ENCODE measurements around the gene DPY19L3. TPM values are rescaled to one million over a fixed set of nuclear protein-coding genes. Genes with fewer than 3 reads are reported as not detected.
"Not testable (repeated sequence)": the region's sequence is repeated elsewhere in the genome, so short reads cannot be mapped to it uniquely, and the experiment has no call there.

DPY19L3 gene
- total and polyA plus RNA-seq, 2 donors from 2014 or later: 4.7 to 36.7 TPM

DNA sequence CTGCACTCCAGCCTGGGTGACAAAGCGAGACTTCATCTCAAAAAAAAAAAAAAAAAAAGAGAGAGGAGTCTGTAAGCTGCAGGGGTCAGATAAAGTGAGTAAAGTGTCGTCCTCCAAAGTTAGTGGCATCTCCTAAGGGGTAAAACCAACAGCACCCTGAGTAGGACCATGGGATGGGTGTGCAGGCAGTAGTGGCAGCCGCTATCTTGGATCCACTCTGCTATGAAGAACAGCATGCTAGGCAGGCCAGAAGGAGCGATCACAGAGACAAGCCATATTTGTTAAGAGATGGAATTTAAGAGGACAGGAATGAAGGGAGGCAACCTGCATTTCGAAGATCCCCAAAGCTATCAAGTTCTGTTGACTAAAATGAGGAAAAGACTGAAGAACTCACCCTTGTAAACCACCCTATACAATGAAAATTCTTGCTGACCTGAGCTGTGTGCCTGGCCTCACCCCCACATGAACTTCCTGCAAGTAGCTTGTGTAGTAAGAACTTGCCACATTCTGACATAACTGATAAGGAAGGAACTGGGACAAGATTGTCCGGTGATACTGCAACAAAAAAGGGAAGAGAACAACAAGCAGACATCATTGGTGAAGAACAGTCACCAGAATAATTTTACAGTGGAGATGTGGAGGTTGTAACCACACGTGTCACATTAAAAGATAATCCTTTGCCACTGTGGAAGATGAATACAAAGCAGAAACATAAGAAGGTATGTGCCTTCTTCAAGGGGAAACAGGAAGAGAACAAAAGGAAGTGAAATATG is 16.2 kb downstream of the DPY19L3 start:
- no peak overlapping the region for H3K9ac ChIP-seq (ENCODE audit: low read length in 3 of 3)
- DNase-seq: peak in 1 of 5 donors; percentile 23
- no peaks in the 10 kb centered on the region for H3K4me1 ChIP-seq (ENCODE audit: control insufficient read depth in 2 of 3, insufficient read depth in 2 of 3, low read depth in 1 of 3, low read length in 3 of 3)
- H3K27ac ChIP-seq (ENCODE audit: low read depth in 2 of 2, low read length in 2 of 2): no peak overlapping the region
- intact Hi-C loops (cut with DNase I): no loop called here
- H3K27me3 ChIP-seq (ENCODE audit: control insufficient read depth, insufficient read depth, low read length): no peaks in the 10 kb centered on the region
- H3K36me3 ChIP-seq (ENCODE audit: control insufficient read depth in 2 of 3, insufficient read depth in 3 of 3, low read length in 3 of 3): no peaks in the 10 kb centered on the region
- no peaks in the 10 kb centered on the region for H3K9me3 ChIP-seq (ENCODE audit: control insufficient read depth in 2 of 3, insufficient read depth in 1 of 3, low read length in 3 of 3)
- no peak overlapping the region for H3K4me3 ChIP-seq (ENCODE audit: low read length in 3 of 3)
- TF ChIP-seq, protein P1, sequence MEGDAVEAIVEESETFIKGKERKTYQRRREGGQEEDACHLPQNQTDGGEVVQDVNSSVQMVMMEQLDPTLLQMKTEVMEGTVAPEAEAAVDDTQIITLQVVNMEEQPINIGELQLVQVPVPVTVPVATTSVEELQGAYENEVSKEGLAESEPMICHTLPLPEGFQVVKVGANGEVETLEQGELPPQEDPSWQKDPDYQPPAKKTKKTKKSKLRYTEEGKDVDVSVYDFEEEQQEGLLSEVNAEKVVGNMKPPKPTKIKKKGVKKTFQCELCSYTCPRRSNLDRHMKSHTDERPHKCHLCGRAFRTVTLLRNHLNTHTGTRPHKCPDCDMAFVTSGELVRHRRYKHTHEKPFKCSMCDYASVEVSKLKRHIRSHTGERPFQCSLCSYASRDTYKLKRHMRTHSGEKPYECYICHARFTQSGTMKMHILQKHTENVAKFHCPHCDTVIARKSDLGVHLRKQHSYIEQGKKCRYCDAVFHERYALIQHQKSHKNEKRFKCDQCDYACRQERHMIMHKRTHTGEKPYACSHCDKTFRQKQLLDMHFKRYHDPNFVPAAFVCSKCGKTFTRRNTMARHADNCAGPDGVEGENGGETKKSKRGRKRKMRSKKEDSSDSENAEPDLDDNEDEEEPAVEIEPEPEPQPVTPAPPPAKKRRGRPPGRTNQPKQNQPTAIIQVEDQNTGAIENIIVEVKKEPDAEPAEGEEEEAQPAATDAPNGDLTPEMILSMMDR (IDR thresholded peaks at IDR 0.05; ENCODE audit: borderline replicate concordance, extremely low read depth, insufficient read depth): no peak
- no peak for FAIRE-seq

DNA sequence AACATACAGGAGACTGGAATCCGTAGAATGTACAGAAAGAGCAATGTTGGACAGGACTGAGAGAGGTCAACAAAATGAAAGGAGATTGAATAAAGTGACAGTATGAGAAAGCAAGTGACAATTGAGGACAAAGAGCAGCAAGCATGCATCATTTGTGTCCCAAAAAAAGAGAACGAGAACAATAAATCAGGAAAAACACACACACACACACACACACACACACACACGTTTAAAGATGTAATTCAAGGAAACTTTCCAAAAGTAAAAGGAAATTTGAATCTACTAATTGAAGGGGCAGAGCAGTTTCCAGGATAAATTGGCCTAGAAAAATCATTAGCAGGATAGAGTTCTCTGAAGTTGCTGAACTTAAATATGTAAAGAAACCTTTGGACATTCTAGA is 16.9 kb downstream of the DPY19L3 start:
- TF ChIP-seq, protein P1 (IDR thresholded peaks at IDR 0.05; ENCODE audit: borderline replicate concordance, extremely low read depth, insufficient read depth): no peak
- DNase-seq (peak in 2 of 5 donors; percentile 3 to 25), FAIRE-seq (no peak)
- Histone ChIP-seq H3K9ac (ENCODE audit: low read length in 3 of 3) (no peak overlapping the region), H3K27ac (ENCODE audit: low read depth in 2 of 2, low read length in 2 of 2) (no peak overlapping the region), H3K9me3 (ENCODE audit: control insufficient read depth in 2 of 3, insufficient read depth in 1 of 3, low read length in 3 of 3) (no peaks in the 10 kb centered on the region), H3K27me3 (ENCODE audit: control insufficient read depth, insufficient read depth, low read length) (no peaks in the 10 kb centered on the region), H3K4me1 (ENCODE audit: control insufficient read depth in 2 of 3, insufficient read depth in 2 of 3, low read depth in 1 of 3, low read length in 3 of 3) (no peaks in the 10 kb centered on the region), H3K36me3 (ENCODE audit: control insufficient read depth in 2 of 3, insufficient read depth in 3 of 3, low read length in 3 of 3) (no peaks in the 10 kb centered on the region), H3K4me3 (ENCODE audit: low read length in 3 of 3) (no peak overlapping the region)
- intact Hi-C loops (cut with DNase I): no loop called here

DNA sequence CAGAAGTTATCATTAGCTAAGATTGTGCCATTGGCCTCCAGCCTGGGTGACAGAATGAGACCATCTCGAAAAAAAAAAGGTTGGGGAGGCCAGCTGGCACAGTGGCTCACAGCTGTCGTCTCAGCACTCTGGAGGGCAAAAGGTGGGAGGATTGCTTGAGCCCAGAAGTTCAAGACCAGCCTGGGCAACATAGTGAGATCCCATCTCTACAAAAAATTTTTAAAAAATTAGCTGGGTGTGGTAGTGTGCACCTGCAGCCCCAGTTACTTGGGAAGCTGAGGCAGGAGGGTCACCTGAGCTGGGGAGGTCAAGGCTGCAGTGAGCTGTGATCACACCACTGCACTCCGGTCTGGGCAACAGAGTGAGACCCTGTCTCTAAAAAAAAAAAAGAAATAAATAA is 18.4 kb downstream of the DPY19L3 start:
- H3K4me1 ChIP-seq (ENCODE audit: control insufficient read depth in 2 of 3, insufficient read depth in 2 of 3, low read depth in 1 of 3, low read length in 3 of 3); H3K4me3 ChIP-seq (ENCODE audit: low read length in 3 of 3); H3K9me3 ChIP-seq (ENCODE audit: control insufficient read depth in 2 of 3, insufficient read depth in 1 of 3, low read length in 3 of 3); H3K36me3 ChIP-seq (ENCODE audit: control insufficient read depth in 2 of 3, insufficient read depth in 3 of 3, low read length in 3 of 3); H3K9ac ChIP-seq (ENCODE audit: low read length in 3 of 3); H3K27ac ChIP-seq (ENCODE audit: low read depth in 2 of 2, low read length in 2 of 2); DNase-seq; intact Hi-C loops (cut with DNase I); FAIRE-seq; H3K27me3 ChIP-seq (ENCODE audit: control insufficient read depth, insufficient read depth, low read length): not testable (repeated sequence)

DNA sequence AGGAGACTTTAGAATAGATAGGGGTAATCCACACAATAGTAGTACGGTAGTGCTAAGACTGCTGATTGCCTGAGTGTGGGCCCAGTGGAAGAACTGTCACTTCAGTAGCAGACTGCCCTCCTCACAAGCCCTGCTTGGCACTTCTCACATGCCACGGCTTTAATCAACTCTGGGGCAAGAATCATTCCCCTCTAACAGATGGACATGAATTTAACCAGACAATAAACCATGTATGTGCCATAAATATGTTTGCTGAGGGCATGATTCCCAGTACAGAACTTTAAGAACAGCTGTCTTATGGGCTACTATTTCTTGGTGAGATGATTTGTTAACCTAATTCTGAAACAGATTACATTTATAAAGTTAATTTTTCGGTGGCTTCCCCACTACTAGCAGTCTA is 22.0 kb downstream of the DPY19L3 start:
- H3K4me1 ChIP-seq (ENCODE audit: control insufficient read depth in 2 of 3, insufficient read depth in 2 of 3, low read depth in 1 of 3, low read length in 3 of 3): no peaks in the 10 kb centered on the region
- FAIRE-seq (no peak), DNase-seq (no peak)
- H3K9ac ChIP-seq (ENCODE audit: low read length in 3 of 3): no peak overlapping the region
- intact Hi-C loops (cut with DNase I): no loop called here
- H3K4me3 ChIP-seq (ENCODE audit: low read length in 3 of 3): no peak overlapping the region
- H3K36me3 ChIP-seq (ENCODE audit: control insufficient read depth in 2 of 3, insufficient read depth in 3 of 3, low read length in 3 of 3): no peaks in the 10 kb centered on the region
- TF ChIP-seq, protein P1 (IDR thresholded peaks at IDR 0.05; ENCODE audit: borderline replicate concordance, extremely low read depth, insufficient read depth): no peak
- no peaks in the 10 kb centered on the region for H3K9me3 ChIP-seq (ENCODE audit: control insufficient read depth in 2 of 3, insufficient read depth in 1 of 3, low read length in 3 of 3)
- no peaks in the 10 kb centered on the region for H3K27me3 ChIP-seq (ENCODE audit: control insufficient read depth, insufficient read depth, low read length)
- no peak overlapping the region for H3K27ac ChIP-seq (ENCODE audit: low read depth in 2 of 2, low read length in 2 of 2)
